ENCODE measurements around the gene SPRED2. TPM values are rescaled to one million over a fixed set of nuclear protein-coding genes. Genes with fewer than 3 reads are reported as not detected.

The SPRED2 gene
- total RNA-seq, 4 donors from 2014 or later, result 13.7 to 25.3 (median 17.8) TPM

DNA sequence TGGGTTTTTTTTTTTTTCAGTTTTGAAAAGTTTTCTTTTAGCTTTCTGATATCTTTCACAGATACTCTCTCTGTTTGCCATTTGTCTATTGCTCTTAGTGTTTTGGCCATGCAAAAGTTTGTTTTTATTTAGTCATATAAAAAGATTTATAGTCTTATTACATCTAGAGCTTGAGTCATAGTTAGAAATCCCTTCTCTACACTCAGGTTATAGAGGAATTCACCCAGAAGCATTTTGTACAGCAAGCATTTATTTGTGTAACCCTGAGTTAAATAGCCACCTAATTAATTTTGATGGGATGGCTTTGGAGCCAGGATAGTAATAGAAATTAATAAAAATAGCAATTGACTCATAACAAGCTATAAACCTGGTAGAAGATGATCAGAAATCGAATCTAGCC, 169.1 kb downstream of the SPRED2 start:
- TF ChIP-seq, protein P1, sequence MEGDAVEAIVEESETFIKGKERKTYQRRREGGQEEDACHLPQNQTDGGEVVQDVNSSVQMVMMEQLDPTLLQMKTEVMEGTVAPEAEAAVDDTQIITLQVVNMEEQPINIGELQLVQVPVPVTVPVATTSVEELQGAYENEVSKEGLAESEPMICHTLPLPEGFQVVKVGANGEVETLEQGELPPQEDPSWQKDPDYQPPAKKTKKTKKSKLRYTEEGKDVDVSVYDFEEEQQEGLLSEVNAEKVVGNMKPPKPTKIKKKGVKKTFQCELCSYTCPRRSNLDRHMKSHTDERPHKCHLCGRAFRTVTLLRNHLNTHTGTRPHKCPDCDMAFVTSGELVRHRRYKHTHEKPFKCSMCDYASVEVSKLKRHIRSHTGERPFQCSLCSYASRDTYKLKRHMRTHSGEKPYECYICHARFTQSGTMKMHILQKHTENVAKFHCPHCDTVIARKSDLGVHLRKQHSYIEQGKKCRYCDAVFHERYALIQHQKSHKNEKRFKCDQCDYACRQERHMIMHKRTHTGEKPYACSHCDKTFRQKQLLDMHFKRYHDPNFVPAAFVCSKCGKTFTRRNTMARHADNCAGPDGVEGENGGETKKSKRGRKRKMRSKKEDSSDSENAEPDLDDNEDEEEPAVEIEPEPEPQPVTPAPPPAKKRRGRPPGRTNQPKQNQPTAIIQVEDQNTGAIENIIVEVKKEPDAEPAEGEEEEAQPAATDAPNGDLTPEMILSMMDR (IDR thresholded peaks at IDR 0.05; ENCODE audit: low read depth), result no peak

DNA sequence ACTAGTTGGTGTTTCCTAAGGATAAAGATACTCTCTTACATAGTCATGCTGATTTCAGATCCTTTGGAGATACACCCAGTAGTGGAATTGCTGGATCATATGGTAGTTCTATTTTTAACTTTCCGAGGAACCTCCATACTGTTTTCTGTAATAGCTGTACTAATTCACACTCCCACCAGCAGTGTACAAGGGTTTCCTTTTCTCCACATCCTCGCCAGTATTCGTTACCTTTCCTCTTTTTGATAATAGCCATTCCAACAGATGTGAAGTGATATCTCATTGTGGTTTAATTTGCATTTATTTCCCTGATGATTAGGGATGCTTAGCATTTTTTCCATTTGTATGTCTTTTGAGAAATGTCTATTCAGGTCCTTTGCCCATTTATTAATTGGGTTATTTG, 170.7 kb downstream of the SPRED2 start:
- TF ChIP-seq, protein P1 (IDR thresholded peaks at IDR 0.05; ENCODE audit: low read depth), result no peak

Other genes with a start within 250 kb of the SPRED2 start
- gene ACTR2, start 204.8 kb downstream of the SPRED2 start, total RNA-seq, result 100 to 1,000 TPM in 3 of 4 donors, 10 to 100 TPM in 1; 92.3 to 162 (median 132) TPM

All from subcutaneous adipose tissue (tissue), 4 donors.